Measurements from ENCODE around the gene COL28A1.
"Not testable (repeated sequence)": the region's sequence is repeated elsewhere in the genome, so short reads cannot be mapped to it uniquely, and the experiment has no call there.

Gene COL28A1

GRCh38 chr7:7535691-7536090 is at the start of gene COL28A1:
COL28A1 (minus strand) TSS chr7:7535873; CDS start chr7:7532875, 2,998 bp downstream.
- no peak for DNase-seq

- DNase-seq: no peak
These were observed 49.0 kb upstream of the COL28A1 start for GRCh38 chr7:7584653-7585052.

- no peak for DNase-seq
These were observed 48.1 kb upstream of the COL28A1 start for GRCh38 chr7:7583731-7584130.

- DNase-seq: no peak
These were observed 46.9 kb upstream of the COL28A1 start for GRCh38 chr7:7582596-7582995.

- DNase-seq: no peak
These were observed 46.0 kb upstream of the COL28A1 start for GRCh38 chr7:7581531-7582179.

- DNase-seq: no peak
These were observed 44.0 kb upstream of the COL28A1 start for GRCh38 chr7:7579638-7580037.

- no peak for DNase-seq
These were observed 42.2 kb upstream of the COL28A1 start for GRCh38 chr7:7577888-7578287.

- no peak for DNase-seq
These were observed 40.7 kb upstream of the COL28A1 start for GRCh38 chr7:7576344-7576743.

GRCh38 chr7:7573701-7574100 is 38.0 kb upstream of the COL28A1 start:
- no peak for DNase-seq

- no peak for DNase-seq
These were observed 34.9 kb upstream of the COL28A1 start for GRCh38 chr7:7570584-7570983.

GRCh38 chr7:7569615-7570014 is 33.9 kb upstream of the COL28A1 start:
- DNase-seq: no peak

GRCh38 chr7:7569081-7569527 is 33.4 kb upstream of the COL28A1 start:
- DNase-seq: no peak

- DNase-seq: no peak
These were observed 32.9 kb upstream of the COL28A1 start for GRCh38 chr7:7568553-7568952.

- no peak for DNase-seq
These were observed 32.3 kb upstream of the COL28A1 start for GRCh38 chr7:7567898-7568531.

- DNase-seq: peak; percentile 82
These were observed 31.3 kb upstream of the COL28A1 start, which contains the start of gene MIOS for GRCh38 chr7:7566651-7567611. MIOS (plus strand) TSS chr7:7566884; CDS start chr7:7572476, 5,592 bp downstream.

- no peak for DNase-seq
These were observed 30.3 kb upstream of the COL28A1 start for GRCh38 chr7:7565746-7566650.

- peak; percentile 36 for DNase-seq
These were observed 29.5 kb upstream of the COL28A1 start for GRCh38 chr7:7565018-7565680.

GRCh38 chr7:7564323-7564780 is 28.7 kb upstream of the COL28A1 start:
- no peak for DNase-seq

GRCh38 chr7:7563813-7564212 is 28.1 kb upstream of the COL28A1 start:
- no peak for DNase-seq

GRCh38 chr7:7563269-7563668 is 27.6 kb upstream of the COL28A1 start:
- DNase-seq: no peak

- DNase-seq: no peak
These were observed 27.1 kb upstream of the COL28A1 start for GRCh38 chr7:7562736-7563135.

GRCh38 chr7:7561591-7561990 is 25.9 kb upstream of the COL28A1 start:
- not testable (repeated sequence) for DNase-seq
